SK-N-MC (cell line): ENCODE results near the gene LIG3.

ENCODE experiments used
- DNase-seq: peaks from one replicate; pipeline ENCODE4 v3.0.0-alpha.2; 2011; ENCODE audit warnings: low read depth, low spot score
- H3K27ac ChIP-seq: fragments of 200-600 bp; sonication (generic); 2 replicates; pipeline ENCODE4 v1.5.1; 2016; ENCODE audit warnings: mixed run types
- H3K36me3 ChIP-seq: fragments of 200-600 bp; sonication (generic); 2 replicates; pipeline ENCODE4 v1.6.1; 2017; ENCODE audit warnings: antibody characterized with exemption, low read length, mixed read lengths; ENCODE audit not compliant: insufficient read depth
- H3K4me3 ChIP-seq: fragments of 200-600 bp; sonication (generic); 2 replicates; pipeline ENCODE4 v1.5.1; 2016
- H3K9ac ChIP-seq: fragments of 200-600 bp; sonication (generic); 2 replicates; pipeline ENCODE4 v1.8.0; 2017; ENCODE audit warnings: mixed run types, mixed read lengths; ENCODE audit not compliant: insufficient read length
- H3K9me3 ChIP-seq: fragments of 200-600 bp; sonication (generic); 2 replicates; pipeline ENCODE4 v1.6.1; 2017; ENCODE audit warnings: low read depth, mild to moderate bottlenecking, antibody characterized with exemption, low read length, moderate library complexity, mixed read lengths
- EZH2 ChIP-seq: fragments of 200-600 bp; sonication (generic); IDR thresholded peaks from one replicate; pipeline ENCODE4 v1.6.1; 2017; ENCODE audit warnings: antibody characterized with exemption
- FOXP2 ChIP-seq: optimal IDR thresholded peaks from 2 replicates; pipeline ENCODE3; 2011; ENCODE audit warnings: mild to moderate bottlenecking, moderate library complexity; ENCODE audit not compliant: insufficient read depth; ENCODE audit errors: extremely low read length, control extremely low read depth
- POLR2AphosphoS5 ChIP-seq: IDR thresholded peaks from 2 replicates; pipeline ENCODE4 v1.6.1; 2012; ENCODE audit warnings: mild to moderate bottlenecking, low read depth, low read length, borderline replicate concordance

The LIG3 gene

DNA sequence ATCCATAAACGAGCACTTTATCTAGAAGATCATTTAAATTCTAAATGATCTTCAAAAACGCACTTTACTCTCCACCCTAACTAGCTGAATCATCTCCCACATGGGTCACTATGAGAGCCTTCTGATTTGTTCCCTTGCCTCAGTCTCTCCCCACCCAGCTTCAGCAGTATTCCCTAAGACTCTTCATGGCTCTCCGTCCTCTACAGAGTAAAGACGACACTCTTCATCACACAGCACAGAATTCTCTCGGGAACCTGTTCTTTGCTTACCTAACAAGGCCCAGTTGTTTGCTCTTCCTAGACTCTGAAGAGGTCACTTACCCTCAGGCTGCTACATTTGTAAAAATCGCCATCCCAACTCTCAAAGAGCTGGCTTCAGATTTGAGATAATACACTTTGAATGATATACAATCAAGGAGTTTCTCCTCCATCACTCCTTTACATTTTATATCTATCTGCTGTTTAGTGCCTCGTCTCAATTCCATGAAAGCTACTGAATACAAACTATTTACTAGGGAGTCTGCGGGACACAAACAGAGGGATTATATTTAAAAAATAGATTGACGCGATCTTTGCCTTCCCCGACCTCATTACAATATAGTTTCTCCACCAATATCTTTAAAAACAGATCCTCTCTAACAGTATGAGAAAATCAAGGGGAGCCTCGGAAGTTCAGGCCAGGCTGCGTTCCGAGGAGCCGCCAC, 511 bp upstream of the LIG3 start:
- peaks cover 10% of the 10 kb centered on the region; the same call in 1 of the 2 replicates for H3K36me3 ChIP-seq
- H3K4me3 ChIP-seq, result peak overlapping the region; percentile 88
- no peaks in the 10 kb centered on the region for H3K9me3 ChIP-seq
- no peak overlapping the region for H3K27ac ChIP-seq
- no peak for DNase-seq
- TF ChIP-seq EZH2 (no peak), FOXP2 (no peak), POLR2AphosphoS5 (no peak)
- H3K9ac ChIP-seq, result peak overlapping the region; percentile 92

DNA sequence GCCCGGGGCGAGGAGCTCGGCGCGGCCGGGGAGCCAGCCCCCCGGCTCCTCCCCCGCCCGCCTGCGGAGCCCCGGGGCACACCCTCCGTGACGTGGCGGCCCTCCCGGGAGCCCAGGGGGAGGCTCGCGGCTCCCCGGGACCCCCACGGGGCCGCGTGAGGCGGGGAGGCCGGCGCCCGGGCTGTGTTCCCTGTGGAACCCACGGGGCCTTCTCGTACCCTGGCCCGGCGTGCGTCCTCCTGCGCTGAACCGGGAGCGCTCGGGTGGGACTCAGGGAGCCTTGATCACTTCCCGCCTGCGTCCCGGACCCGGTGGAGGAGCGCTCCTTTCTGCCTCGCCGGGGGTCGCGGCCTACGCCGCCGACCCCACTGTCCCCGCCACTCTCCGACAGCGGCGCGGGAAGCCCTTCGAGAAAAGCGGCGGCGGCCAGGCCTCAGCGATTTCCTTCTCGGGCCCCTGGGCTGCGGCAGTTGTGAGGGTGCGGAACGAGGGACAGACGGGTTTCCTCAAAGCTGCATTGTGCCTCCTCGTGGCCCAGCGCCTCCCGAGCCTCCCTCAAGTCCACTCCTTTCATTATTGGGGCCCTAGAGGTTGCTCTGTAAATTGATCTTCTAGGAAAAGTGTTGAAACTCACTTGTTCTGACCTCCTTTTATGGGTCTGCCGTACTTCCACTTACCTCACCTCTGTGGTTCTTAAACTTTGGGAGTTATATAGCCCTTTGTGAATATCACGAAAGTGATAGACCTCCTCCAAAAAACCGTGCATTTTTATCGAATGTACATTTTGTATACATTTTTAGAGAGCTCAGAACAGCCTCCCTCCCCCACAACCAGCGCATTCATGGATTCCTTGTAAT, 597 bp downstream of the LIG3 start:
- peaks cover 18% of the 10 kb centered on the region; the same call in 1 of the 2 replicates for H3K36me3 ChIP-seq
- H3K27ac ChIP-seq, result peak overlapping the region; percentile 69
- TF ChIP-seq EZH2 (no peak), POLR2AphosphoS5 (no peak), FOXP2 (no peak)
- peak overlapping the region; percentile 92 for H3K9ac ChIP-seq
- no peak for DNase-seq
- peak overlapping the region; percentile 88 for H3K4me3 ChIP-seq
- no peaks in the 10 kb centered on the region for H3K9me3 ChIP-seq

DNA sequence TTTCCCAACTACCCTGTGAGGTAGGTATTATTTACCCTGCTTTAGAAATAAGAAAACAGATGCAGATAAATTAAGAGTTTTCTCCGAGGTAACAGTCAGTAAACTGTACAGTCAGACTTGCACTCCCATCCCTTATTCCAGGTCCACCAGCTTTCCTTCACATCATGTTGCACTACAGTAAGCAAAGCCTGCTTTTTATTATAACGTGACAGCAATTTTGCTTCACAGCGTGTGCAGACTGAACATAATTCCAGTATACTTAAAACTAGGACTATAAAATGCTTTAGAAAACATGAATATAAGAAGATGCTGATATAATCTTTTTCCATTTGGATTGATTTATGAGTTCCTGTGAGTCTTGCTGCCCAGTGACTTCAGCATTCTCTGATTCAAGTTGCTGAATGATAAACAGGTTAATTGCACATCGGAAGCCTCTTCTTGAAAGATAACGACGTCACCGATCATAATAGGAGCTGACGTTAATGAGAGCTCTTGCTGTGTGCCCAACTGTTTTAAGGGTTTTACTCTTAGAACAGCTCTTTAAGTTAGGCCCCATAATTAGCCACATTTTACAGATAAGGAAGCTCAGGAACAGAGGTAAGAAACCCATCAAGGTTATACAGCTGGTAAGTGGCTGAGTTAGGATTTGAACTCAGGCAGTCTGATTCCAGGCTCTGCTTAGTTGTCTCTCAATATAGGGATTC, 1.4 kb downstream of the LIG3 start:
- TF ChIP-seq POLR2AphosphoS5 (no peak), EZH2 (no peak), FOXP2 (no peak)
- Histone ChIP-seq H3K9me3 (no peaks in the 10 kb centered on the region), H3K4me3 (peak overlapping the region; percentile 88), H3K9ac (peak overlapping the region; percentile 92), H3K27ac (peak overlapping the region; percentile 69; the same call in 1 of the 2 replicates), H3K36me3 (peaks cover 24% of the 10 kb centered on the region)
- peak; percentile 60 for DNase-seq

- no peaks in the 10 kb centered on the region for H3K9me3 ChIP-seq
- no peak for TF ChIP-seq FOXP2
- TF ChIP-seq POLR2AphosphoS5, result no peak
- no peak for TF ChIP-seq EZH2
- H3K4me3 ChIP-seq, result no peak overlapping the region
- no peak overlapping the region for H3K27ac ChIP-seq
- peaks cover 60% of the 10 kb centered on the region for H3K36me3 ChIP-seq
- H3K9ac ChIP-seq, result no peak overlapping the region
- no peak for DNase-seq
Observed at GRCh38 chr17:34987232-34987631, 6.9 kb downstream of the LIG3 start.

DNA sequence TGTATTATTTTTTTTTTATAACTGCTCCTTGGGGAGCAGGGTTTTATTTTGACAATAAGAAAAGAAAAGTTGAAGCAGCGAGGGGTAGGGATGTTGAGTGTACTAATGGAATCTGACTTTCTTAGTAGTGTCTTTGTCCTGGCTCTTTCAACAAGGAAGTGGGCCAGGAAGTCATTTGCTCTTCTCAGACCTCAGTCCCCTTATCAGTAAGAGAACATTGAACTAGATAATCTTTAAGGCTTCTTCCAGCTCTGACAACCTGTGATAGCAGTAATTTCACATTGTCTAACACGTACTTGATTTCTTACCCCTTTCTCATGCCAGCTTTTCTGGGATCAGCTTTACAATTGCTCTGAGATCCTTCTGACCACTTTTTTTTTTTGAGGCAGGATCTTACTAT, 8.3 kb downstream of the LIG3 start:
- TF ChIP-seq POLR2AphosphoS5, result no peak
- no peak for TF ChIP-seq EZH2
- TF ChIP-seq FOXP2, result no peak
- Histone ChIP-seq H3K4me3 (no peak overlapping the region), H3K9me3 (no peaks in the 10 kb centered on the region), H3K9ac (no peak overlapping the region), H3K36me3 (peaks cover 60% of the 10 kb centered on the region), H3K27ac (no peak overlapping the region)
- DNase-seq, result no peak

GRCh38 chr17:34989473-34989872, 9.2 kb downstream of the LIG3 start:
- Histone ChIP-seq H3K9me3 (no peaks in the 10 kb centered on the region), H3K27ac (no peak overlapping the region), H3K4me3 (no peak overlapping the region), H3K36me3 (peaks cover 64% of the 10 kb centered on the region), H3K9ac (no peak overlapping the region)
- DNase-seq, result no peak
- no peak for TF ChIP-seq FOXP2
- TF ChIP-seq EZH2, result no peak
- TF ChIP-seq POLR2AphosphoS5, result no peak

DNA sequence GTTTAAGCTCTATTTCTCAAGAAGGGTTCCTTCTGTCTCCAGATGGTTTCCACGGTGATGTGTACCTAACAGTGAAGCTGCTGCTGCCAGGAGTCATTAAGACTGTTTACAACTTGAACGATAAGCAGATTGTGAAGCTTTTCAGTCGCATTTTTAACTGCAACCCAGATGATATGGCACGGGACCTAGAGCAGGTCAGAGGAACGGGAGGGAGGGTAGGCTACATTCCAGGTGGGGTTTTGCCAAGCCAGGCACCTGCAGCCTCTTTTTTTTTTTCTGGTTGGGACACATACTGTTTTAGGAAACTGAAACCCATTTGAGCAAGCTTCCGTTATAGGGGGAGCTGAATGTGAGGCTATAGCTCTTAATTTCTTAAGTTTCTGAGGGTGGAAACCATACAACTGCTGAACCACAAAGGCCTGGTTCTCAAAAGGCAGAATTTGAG, 10.6 kb downstream of the LIG3 start:
- Histone ChIP-seq H3K9ac (no peak overlapping the region), H3K4me3 (no peak overlapping the region), H3K27ac (no peak overlapping the region), H3K36me3 (peaks cover 70% of the 10 kb centered on the region), H3K9me3 (no peaks in the 10 kb centered on the region)
- TF ChIP-seq POLR2AphosphoS5, result no peak
- no peak for TF ChIP-seq EZH2
- no peak for TF ChIP-seq FOXP2
- DNase-seq, result no peak

DNA sequence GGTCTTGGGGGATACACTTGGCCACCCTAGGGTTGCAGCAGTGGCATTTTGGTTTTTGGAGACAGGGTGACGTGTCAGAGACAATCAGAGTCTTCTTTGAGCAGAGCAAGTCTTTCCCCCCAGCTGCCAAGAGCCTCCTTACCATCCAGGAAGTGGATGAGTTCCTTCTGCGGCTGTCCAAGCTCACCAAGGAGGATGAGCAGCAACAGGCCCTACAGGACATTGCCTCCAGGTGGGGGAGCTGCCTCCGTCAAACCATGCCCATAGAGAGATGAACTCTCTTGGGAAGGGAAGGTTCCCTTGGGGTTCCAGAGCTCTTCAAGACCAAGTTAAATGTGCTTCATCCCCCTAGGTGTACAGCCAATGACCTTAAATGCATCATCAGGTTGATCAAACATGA, 11.3 kb downstream of the LIG3 start:
- DNase-seq, result no peak
- no peaks in the 10 kb centered on the region for H3K9me3 ChIP-seq
- no peak overlapping the region for H3K9ac ChIP-seq
- H3K27ac ChIP-seq, result no peak overlapping the region
- TF ChIP-seq EZH2 (no peak), POLR2AphosphoS5 (no peak), FOXP2 (no peak)
- peaks cover 71% of the 10 kb centered on the region for H3K36me3 ChIP-seq
- H3K4me3 ChIP-seq, result no peak overlapping the region
